GM13977 (cell line): ENCODE results near the gene GPRIN1.

Experiments
- DNase-seq: peaks from one replicate; pipeline ENCODE4 v3.0.0; 2012; ENCODE audit warnings: low spot score
- in situ Hi-C: fragments of 300-500 bp; cut with MboI; formaldehyde crosslinking; loops from one replicate; pipeline ENCODE4 v1.12.0; 2022; ENCODE audit warnings: low sequenced_read_pairs, low pct_unique_long_range_greater_than_20kb, mixed read lengths, inconsistent platforms; ENCODE audit not compliant: unreplicated experiment
- TF ChIP-seq, protein P1 (sequence below): IDR thresholded peaks from 2 replicates; pipeline ENCODE4 v1.5.1; 2012; ENCODE audit warnings: mild to moderate bottlenecking, control low read depth; ENCODE audit not compliant: insufficient read depth; ENCODE audit errors: extremely low read depth, missing control alignments

The GPRIN1 gene

GRCh38 chr5:176625512-176625911, 15.6 kb upstream of the GPRIN1 start:
- TF ChIP-seq, protein P1, sequence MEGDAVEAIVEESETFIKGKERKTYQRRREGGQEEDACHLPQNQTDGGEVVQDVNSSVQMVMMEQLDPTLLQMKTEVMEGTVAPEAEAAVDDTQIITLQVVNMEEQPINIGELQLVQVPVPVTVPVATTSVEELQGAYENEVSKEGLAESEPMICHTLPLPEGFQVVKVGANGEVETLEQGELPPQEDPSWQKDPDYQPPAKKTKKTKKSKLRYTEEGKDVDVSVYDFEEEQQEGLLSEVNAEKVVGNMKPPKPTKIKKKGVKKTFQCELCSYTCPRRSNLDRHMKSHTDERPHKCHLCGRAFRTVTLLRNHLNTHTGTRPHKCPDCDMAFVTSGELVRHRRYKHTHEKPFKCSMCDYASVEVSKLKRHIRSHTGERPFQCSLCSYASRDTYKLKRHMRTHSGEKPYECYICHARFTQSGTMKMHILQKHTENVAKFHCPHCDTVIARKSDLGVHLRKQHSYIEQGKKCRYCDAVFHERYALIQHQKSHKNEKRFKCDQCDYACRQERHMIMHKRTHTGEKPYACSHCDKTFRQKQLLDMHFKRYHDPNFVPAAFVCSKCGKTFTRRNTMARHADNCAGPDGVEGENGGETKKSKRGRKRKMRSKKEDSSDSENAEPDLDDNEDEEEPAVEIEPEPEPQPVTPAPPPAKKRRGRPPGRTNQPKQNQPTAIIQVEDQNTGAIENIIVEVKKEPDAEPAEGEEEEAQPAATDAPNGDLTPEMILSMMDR = no peak
- no peak for DNase-seq
- in situ Hi-C loops = no loop called here

- TF ChIP-seq, protein P1 = no peak
- in situ Hi-C loops = no loop called here
- DNase-seq = no peak
Measured at GRCh38 chr5:176624938-176625337, 15.0 kb upstream of the GPRIN1 start.

GRCh38 chr5:176624142-176624541, 14.2 kb upstream of the GPRIN1 start:
- TF ChIP-seq, protein P1 = no peak
- in situ Hi-C loops = no loop called here
- DNase-seq = no peak

DNA sequence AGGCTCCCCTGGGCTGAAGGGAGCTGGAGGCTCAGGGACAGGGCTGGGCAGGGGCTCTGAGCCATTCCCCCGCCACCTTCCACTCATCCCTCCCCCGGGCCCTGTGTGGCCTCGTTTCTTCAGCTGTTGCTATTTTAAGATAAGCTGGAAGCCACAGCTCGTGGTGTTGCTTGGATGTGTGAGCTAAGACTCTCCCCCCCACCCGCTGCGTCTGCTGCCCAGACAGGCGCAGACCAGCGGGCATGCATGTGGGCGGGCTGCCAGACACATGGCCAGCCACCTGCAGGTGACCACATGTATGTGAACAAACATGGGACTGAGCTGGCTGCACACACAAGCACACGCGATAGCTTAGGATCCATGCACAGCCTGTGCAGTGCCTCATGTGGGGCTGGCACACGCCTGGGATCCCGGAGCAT, 11.7 kb upstream of the GPRIN1 start:
- TF ChIP-seq, protein P1 = no peak
- DNase-seq = no peak
- in situ Hi-C loops = no loop called here

GRCh38 chr5:176620333-176620981, 10.5 kb upstream of the GPRIN1 start:
- in situ Hi-C loops = no loop called here
- TF ChIP-seq, protein P1 = no peak
- DNase-seq = no peak

GRCh38 chr5:176619569-176620332, 9.8 kb upstream of the GPRIN1 start:
- TF ChIP-seq, protein P1 = no peak
- in situ Hi-C loops = no loop called here
- no peak for DNase-seq
